K562 (cell line): ENCODE results near the gene PGP. TPM values are rescaled to one million over a fixed set of nuclear protein-coding genes. Genes with fewer than 3 reads are reported as not detected.

ENCODE experiments used
- CXXC5 ChIP-seq: fragments of 250-450 bp; sonication (Bioruptor Pico); IDR thresholded peaks from 2 replicates; pipeline ENCODE4 v1.8.0; 2022; ENCODE audit warnings: inconsistent platforms, mild to moderate bottlenecking, moderate library complexity
- FOXJ3 ChIP-seq: sonication (generic); formaldehyde crosslinking; IDR thresholded peaks from 2 replicates; pipeline ENCODE4 v1.4.0; 2020; ENCODE audit warnings: mild to moderate bottlenecking, missing genetic modification reagents
- KDM1A ChIP-seq, 2 experiments: fragments of 450-650 bp; IDR thresholded peaks; 2 replicates each; pipeline ENCODE4 v1.6.1; 2016; ENCODE audit warnings: mild to moderate bottlenecking in 2 of 2
- NFIX ChIP-seq: fragments of 250-450 bp; sonication (Bioruptor Pico); IDR thresholded peaks from 2 replicates; pipeline ENCODE4 v1.4.0; 2020; ENCODE audit warnings: low read depth, mild to moderate bottlenecking, moderate library complexity
- RB1 ChIP-seq: fragments of 450-650 bp; IDR thresholded peaks from 2 replicates; pipeline ENCODE4 v1.6.1; 2017; ENCODE audit warnings: low read depth, mild to moderate bottlenecking
- RBM39 ChIP-seq: fragments of 200-400 bp; formaldehyde crosslinking; optimal IDR thresholded peaks from 2 replicates; pipeline ENCODE3; 2018; ENCODE audit warnings: low read depth, low read length
- SETDB1 ChIP-seq: IDR thresholded peaks from one replicate; pipeline ENCODE4 v1.6.1; 2012; ENCODE audit warnings: low read length, control low read depth, inconsistent platforms
- SMARCA5 ChIP-seq: fragments of 450-650 bp; IDR thresholded peaks from 2 replicates; pipeline ENCODE4 v1.6.1; 2016
- TAF15 ChIP-seq: fragments of 200-400 bp; formaldehyde crosslinking; IDR thresholded peaks from 2 replicates; pipeline ENCODE4 v1.6.1; 2017; ENCODE audit warnings: mild to moderate bottlenecking, low read depth, low read length, moderate library complexity
- TARDBP ChIP-seq: fragments of 450-650 bp; IDR thresholded peaks from 2 replicates; pipeline ENCODE4 v1.6.1; 2016
- XRCC5 ChIP-seq: fragments of 200-400 bp; formaldehyde crosslinking; IDR thresholded peaks from 2 replicates; pipeline ENCODE4 v1.6.1; 2017; ENCODE audit warnings: low read depth, mild to moderate bottlenecking, low read length
- YBX1 ChIP-seq: fragments of 450-650 bp; IDR thresholded peaks from 2 replicates; pipeline ENCODE4 v1.7.1; 2016; ENCODE audit warnings: mild to moderate bottlenecking
- ZNF263 ChIP-seq: sonication (generic); formaldehyde crosslinking; IDR thresholded peaks from 2 replicates; pipeline ENCODE4 v1.8.0; 2022; ENCODE audit warnings: mild to moderate bottlenecking, missing genetic modification reagents, borderline replicate concordance
- ZNF785 ChIP-seq: fragments of 250-450 bp; sonication (Bioruptor Pico); IDR thresholded peaks from 2 replicates; pipeline ENCODE4 v1.4.0; 2020; ENCODE audit warnings: mild to moderate bottlenecking
- ZSCAN32 ChIP-seq: fragments of 450-650 bp; formaldehyde crosslinking; IDR thresholded peaks from 2 replicates; pipeline ENCODE4 v1.4.0; 2020; ENCODE audit warnings: mild to moderate bottlenecking, moderate library complexity
- polyA plus RNA-seq, 8 experiments: library from polyadenylated mRNA; depleted of rRNA in 4 of 8; stranded (reverse) in 5 of 8; unstranded in 3 of 8; fragments of >200 nt; fragmentation: Nextera tagmentation in 2 of 8; fragmentation: Illumina TruSeq in 1 of 8; extraction: Ambion mirVana in 2 of 8; extraction: Trizol in 1 of 8; gene quantifications; 2 replicates each; pipeline versions ENCODE4 v1.2.1 to v1.2.3, GENCODE V29; 2011 to 2014; ENCODE audit warnings: inconsistent platforms in 1 of 8, missing spikeins in 1 of 8
- total RNA-seq, 7 experiments: library from RNA; depleted of rRNA in 6 of 7; stranded (reverse); fragments of >200 nt in 6 of 7; fragmentation: Illumina TruSeq in 2 of 7; extraction: Trizol in 2 of 7; gene quantifications; 2 replicates each; pipeline versions ENCODE4 v1.2.1 to v1.2.3, GENCODE V29; 2011 to 2021; ENCODE audit warnings: low replicate concordance in 1 of 7
- TF ChIP-seq, protein P1 (sequence below): fragments of 450-650 bp; IDR thresholded peaks from 2 replicates; pipeline ENCODE4 v1.6.1; 2017; ENCODE audit warnings: antibody characterized with exemption
- TF ChIP-seq, protein P2 (sequence below): sonication (generic); formaldehyde crosslinking; IDR thresholded peaks from 2 replicates; pipeline ENCODE4 v1.8.0; 2022; ENCODE audit warnings: missing genetic modification reagents, mild to moderate bottlenecking, borderline replicate concordance
- TF ChIP-seq, protein P3 (sequence below): fragments of 250-450 bp; sonication (Bioruptor Pico); IDR thresholded peaks from 2 replicates; pipeline ENCODE4 v1.6.1; 2021; ENCODE audit warnings: mild to moderate bottlenecking
- TF ChIP-seq, protein P4 (sequence below): fragments of 450-650 bp; formaldehyde crosslinking; IDR thresholded peaks from 2 replicates; pipeline ENCODE4 v1.4.0; 2020; ENCODE audit warnings: mild to moderate bottlenecking, moderate library complexity
- TF ChIP-seq, protein P5 (sequence below): sonication (generic); formaldehyde crosslinking; IDR thresholded peaks from 2 replicates; pipeline ENCODE4 v1.8.0; 2023; ENCODE audit warnings: mild to moderate bottlenecking, missing genetic modification reagents
- TF ChIP-seq, protein P6 (sequence below): sonication (generic); formaldehyde crosslinking; IDR thresholded peaks from 2 replicates; pipeline ENCODE4 v1.8.0; 2022; ENCODE audit warnings: missing genetic modification reagents, mild to moderate bottlenecking, moderate library complexity, borderline replicate concordance

Gene PGP
- total and polyA plus RNA-seq, 9 of the 15 experiments (the other 6 are each of a cell fraction or from before 2014, with no cell fraction given) = 1.1 to 57.6 (median 19.6) TPM

DNA sequence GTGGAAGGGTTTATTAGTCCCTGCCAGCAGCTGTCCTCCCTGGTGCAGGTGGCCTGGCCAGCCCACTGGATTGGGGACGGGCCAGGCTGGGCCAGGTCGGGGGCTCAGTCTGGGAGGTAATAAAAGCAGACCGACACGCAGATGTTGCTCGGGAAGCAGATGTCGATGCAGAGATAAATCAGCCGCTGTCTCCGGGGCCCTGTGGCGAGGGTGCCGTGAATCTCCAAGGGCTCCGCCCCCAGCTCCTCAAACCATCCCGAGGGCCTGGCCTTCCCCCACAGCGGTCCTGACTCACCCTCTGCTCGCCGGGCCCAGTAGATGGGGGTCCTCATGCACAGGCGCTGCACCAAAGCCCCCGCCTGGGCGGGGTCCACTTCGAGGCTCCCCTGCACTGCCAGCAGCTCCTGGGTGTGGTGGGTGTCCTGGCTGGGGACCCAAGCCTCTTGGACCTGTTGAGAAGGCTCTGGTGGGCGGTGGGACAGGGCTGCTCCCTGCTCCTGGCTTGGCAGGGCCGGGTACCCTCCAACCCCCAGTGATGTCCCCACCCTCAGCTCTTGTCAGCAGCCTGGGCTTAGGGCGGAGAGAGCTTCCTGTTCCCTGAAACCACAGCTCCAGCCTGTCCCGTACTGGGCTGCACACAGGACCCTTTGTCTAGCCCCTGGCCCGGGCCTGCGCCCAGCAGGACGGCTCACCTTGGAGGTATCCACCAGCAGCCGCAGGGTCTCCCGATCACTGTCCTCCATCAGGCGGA is 5.2 kb downstream of the PGP start (continued):
- TF ChIP-seq, protein P1, sequence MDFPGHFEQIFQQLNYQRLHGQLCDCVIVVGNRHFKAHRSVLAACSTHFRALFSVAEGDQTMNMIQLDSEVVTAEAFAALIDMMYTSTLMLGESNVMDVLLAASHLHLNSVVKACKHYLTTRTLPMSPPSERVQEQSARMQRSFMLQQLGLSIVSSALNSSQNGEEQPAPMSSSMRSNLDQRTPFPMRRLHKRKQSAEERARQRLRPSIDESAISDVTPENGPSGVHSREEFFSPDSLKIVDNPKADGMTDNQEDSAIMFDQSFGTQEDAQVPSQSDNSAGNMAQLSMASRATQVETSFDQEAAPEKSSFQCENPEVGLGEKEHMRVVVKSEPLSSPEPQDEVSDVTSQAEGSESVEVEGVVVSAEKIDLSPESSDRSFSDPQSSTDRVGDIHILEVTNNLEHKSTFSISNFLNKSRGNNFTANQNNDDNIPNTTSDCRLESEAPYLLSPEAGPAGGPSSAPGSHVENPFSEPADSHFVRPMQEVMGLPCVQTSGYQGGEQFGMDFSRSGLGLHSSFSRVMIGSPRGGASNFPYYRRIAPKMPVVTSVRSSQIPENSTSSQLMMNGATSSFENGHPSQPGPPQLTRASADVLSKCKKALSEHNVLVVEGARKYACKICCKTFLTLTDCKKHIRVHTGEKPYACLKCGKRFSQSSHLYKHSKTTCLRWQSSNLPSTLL = no peak
- TF ChIP-seq, protein P2, sequence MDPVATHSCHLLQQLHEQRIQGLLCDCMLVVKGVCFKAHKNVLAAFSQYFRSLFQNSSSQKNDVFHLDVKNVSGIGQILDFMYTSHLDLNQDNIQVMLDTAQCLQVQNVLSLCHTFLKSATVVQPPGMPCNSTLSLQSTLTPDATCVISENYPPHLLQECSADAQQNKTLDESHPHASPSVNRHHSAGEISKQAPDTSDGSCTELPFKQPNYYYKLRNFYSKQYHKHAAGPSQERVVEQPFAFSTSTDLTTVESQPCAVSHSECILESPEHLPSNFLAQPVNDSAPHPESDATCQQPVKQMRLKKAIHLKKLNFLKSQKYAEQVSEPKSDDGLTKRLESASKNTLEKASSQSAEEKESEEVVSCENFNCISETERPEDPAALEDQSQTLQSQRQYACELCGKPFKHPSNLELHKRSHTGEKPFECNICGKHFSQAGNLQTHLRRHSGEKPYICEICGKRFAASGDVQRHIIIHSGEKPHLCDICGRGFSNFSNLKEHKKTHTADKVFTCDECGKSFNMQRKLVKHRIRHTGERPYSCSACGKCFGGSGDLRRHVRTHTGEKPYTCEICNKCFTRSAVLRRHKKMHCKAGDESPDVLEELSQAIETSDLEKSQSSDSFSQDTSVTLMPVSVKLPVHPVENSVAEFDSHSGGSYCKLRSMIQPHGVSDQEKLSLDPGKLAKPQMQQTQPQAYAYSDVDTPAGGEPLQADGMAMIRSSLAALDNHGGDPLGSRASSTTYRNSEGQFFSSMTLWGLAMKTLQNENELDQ = no peak
- TF ChIP-seq SMARCA5 (no peak), CXXC5 (CRISPR knock-in tag) (peak; percentile 31; the same call in 1 of the 2 replicates), ZSCAN32 (no peak), FOXJ3 (CRISPR knock-in tag) (no peak), XRCC5 (no peak), RBM39 (no peak), NFIX (CRISPR knock-in tag) (no peak), YBX1 (no peak), SETDB1 (no peak), TAF15 (no peak), ZNF785 (no peak), RB1 (no peak), ZNF263 (CRISPR knock-in tag) (no peak), KDM1A (IDR thresholded peaks at IDR 0.05) (no peak), TARDBP (no peak)
- TF ChIP-seq, protein P3, sequence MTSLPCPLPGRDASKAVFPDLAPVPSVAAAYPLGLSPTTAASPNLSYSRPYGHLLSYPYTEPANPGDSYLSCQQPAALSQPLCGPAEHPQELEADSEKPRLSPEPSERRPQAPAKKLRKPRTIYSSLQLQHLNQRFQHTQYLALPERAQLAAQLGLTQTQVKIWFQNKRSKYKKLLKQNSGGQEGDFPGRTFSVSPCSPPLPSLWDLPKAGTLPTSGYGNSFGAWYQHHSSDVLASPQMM (CRISPR knock-in tag) = no peak
- TF ChIP-seq, protein P4, sequence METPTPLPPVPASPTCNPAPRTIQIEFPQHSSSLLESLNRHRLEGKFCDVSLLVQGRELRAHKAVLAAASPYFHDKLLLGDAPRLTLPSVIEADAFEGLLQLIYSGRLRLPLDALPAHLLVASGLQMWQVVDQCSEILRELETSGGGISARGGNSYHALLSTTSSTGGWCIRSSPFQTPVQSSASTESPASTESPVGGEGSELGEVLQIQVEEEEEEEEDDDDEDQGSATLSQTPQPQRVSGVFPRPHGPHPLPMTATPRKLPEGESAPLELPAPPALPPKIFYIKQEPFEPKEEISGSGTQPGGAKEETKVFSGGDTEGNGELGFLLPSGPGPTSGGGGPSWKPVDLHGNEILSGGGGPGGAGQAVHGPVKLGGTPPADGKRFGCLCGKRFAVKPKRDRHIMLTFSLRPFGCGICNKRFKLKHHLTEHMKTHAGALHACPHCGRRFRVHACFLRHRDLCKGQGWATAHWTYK (CRISPR knock-in tag) = no peak
- TF ChIP-seq, protein P5, sequence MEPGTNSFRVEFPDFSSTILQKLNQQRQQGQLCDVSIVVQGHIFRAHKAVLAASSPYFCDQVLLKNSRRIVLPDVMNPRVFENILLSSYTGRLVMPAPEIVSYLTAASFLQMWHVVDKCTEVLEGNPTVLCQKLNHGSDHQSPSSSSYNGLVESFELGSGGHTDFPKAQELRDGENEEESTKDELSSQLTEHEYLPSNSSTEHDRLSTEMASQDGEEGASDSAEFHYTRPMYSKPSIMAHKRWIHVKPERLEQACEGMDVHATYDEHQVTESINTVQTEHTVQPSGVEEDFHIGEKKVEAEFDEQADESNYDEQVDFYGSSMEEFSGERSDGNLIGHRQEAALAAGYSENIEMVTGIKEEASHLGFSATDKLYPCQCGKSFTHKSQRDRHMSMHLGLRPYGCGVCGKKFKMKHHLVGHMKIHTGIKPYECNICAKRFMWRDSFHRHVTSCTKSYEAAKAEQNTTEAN (CRISPR knock-in tag) = no peak
- TF ChIP-seq, protein P6, sequence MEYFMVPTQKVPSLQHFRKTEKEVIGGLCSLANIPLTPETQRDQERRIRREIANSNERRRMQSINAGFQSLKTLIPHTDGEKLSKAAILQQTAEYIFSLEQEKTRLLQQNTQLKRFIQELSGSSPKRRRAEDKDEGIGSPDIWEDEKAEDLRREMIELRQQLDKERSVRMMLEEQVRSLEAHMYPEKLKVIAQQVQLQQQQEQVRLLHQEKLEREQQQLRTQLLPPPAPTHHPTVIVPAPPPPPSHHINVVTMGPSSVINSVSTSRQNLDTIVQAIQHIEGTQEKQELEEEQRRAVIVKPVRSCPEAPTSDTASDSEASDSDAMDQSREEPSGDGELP = 0 out of 2 replicates have a peak, but pooled peaks have one; percentile 35
